GM10248 (cell line): ENCODE measurements around the gene RPUSD1.
"Not testable (repeated sequence)": the region's sequence is repeated elsewhere in the genome, so short reads cannot be mapped to it uniquely, and the experiment has no call there.

Experiments used
- CTCF ChIA-PET: fragments of 300-600 bp; sonication (Branson Sonifier 250); formaldehyde crosslinking; extraction: SDS; loops from one replicate; lab custom pipeline; 2021; ENCODE audit warnings: antibody characterized with exemption; lab: Yijun Ruan, JAX
- POLR2A ChIA-PET: fragments of 350-650 bp; sonication (Branson Sonifier 250); formaldehyde crosslinking; extraction: SDS; loops from one replicate; lab custom pipeline; 2020; ENCODE audit warnings: antibody characterized with exemption; lab: Yijun Ruan, JAX
- DNase-seq: peaks from one replicate; pipeline ENCODE4 v3.0.0; 2012; ENCODE audit errors: extremely low spot score
- TF ChIP-seq, protein P1 (sequence below): IDR thresholded peaks from 2 replicates; pipeline ENCODE4 v1.5.1; 2012; ENCODE audit warnings: mild to moderate bottlenecking, low read depth; ENCODE audit errors: extremely low read depth, missing control alignments, control extremely low read depth

Gene RPUSD1

DNA sequence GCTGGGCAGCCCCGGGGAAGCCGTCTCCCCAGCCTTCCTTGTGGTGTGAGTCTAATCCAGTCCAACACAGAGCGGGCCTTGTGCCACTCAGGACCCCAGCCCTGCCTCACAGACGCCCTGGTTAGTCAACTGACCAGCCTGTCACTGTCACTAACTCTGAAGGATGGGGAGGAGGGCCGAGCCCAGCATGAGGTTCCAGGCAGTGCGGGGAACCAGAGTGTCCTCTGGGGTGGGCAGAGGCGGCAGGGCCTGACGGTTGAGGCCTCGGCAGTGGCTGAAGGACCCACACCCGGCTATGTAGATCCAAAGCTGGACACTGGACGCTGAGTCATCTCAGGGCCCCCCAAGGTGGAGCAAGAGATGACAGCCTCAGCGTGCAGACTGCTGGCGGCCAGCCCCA is 8.6 kb downstream of the RPUSD1 start:
- DNase-seq = no peak
- POLR2A ChIA-PET = no interaction called here
- CTCF ChIA-PET = interaction anchor here (9.6 kb wide), 1 partner anchor 66 kb away, joined by 169 read pairs; the partner anchor contains the start of gene METRN
- TF ChIP-seq, protein P1, sequence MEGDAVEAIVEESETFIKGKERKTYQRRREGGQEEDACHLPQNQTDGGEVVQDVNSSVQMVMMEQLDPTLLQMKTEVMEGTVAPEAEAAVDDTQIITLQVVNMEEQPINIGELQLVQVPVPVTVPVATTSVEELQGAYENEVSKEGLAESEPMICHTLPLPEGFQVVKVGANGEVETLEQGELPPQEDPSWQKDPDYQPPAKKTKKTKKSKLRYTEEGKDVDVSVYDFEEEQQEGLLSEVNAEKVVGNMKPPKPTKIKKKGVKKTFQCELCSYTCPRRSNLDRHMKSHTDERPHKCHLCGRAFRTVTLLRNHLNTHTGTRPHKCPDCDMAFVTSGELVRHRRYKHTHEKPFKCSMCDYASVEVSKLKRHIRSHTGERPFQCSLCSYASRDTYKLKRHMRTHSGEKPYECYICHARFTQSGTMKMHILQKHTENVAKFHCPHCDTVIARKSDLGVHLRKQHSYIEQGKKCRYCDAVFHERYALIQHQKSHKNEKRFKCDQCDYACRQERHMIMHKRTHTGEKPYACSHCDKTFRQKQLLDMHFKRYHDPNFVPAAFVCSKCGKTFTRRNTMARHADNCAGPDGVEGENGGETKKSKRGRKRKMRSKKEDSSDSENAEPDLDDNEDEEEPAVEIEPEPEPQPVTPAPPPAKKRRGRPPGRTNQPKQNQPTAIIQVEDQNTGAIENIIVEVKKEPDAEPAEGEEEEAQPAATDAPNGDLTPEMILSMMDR = no peak

DNA sequence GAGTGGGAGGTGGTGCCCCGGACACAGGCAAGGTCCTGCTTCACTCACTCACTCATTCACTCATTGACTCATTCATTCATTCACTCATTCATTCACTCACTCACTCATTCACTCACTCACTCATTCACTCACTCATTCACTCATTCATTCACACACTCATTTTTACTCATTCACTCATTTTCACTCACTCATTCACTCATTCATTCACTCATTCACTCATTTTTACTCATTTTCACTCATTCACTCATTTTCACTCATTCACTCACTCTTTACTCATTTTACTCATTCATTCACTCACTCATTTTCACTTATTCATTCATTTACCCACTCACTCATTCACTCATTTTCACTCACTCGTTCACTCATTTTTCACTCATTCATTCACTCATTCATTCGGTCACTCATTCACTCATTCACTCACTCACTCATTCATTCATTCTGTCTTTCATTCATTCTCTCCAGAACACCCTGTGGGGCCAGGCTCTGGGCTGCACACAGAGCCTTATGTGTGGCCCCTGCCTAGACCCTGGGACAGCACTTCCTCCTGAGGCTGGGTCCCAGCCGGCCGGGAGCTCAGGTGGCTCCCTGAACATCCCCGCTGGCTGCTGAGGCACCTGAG is 9.2 kb downstream of the RPUSD1 start:
- TF ChIP-seq, protein P1 = no peak
- ChIA-PET POLR2A (no interaction called here), CTCF (interaction anchor here (1.5 kb wide), 1 partner anchor 67 kb away, joined by 4 read pairs; no protein-coding TSS in a partner anchor)
- DNase-seq = no peak

DNA sequence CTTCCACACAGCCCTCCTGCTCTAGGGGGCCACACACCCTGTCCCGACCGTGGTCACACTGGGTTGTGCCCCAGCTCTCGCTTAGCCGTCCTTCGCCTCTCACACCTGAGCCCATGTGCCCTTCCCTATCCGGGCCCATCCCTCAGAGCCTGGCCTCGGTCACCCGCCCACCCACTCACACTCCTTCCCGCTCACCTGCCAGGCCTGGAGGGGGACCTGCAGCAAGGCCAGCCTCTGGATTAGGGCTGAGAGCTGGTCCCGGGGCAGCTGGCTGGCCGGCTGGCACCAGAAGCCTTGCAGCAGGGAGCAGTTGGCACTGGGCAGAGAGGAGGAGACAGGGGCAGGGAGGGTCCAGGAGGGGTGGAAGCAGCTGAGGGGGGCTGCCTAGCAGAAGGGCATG is 9.7 kb downstream of the RPUSD1 start:
- TF ChIP-seq, protein P1 = no peak
- ChIA-PET CTCF (interaction anchor here (1.5 kb wide), 1 partner anchor 66 kb away, joined by 4 read pairs; no protein-coding TSS in a partner anchor), POLR2A (no interaction called here)
- no peak for DNase-seq

DNA sequence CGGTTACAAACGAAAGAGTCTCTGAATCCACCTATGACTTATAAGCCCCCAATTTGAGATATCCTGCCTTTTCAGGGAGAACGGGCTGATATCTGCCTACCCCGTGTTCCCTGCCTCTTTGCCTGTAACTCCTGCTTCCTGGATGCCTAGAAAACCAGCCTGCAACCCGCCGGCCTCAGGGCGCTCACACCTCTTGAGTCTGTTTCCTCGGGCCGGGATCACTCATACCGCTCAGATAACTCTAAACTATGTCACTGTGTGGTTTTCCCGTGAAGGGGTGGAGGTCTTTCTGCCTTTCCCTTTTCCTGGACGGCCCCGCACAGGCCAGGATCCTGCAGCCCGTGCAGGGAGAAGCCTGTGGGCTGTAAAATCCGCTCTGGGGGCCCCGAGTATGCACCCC is 10.4 kb downstream of the RPUSD1 start:
- DNase-seq = no peak
- POLR2A ChIA-PET = no interaction called here
- TF ChIP-seq, protein P1 = no peak
- CTCF ChIA-PET = interaction anchor here (1.5 kb wide), 1 partner anchor 65 kb away, joined by 4 read pairs; no protein-coding TSS in a partner anchor

DNA sequence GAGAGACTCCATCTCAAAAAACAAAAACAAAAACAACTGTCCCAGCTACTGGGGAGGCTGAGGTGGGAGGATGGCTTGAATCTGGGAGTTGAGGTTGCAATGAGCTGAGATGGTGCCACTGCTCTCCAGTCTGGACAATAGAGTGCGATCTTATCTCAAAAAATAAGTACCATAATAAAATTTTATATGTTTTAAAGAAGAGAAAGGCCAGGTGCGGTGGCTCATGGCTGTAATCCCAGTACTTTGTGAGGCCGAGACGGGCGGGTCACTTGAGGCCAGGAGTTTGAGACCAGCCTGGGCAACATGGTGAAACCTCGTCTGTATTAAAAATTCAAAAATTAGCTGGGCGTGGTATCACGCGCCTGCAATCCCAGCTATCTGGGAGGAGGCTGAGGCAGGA is 11.4 kb downstream of the RPUSD1 start:
- DNase-seq = no peak
- ChIA-PET CTCF (interaction anchor here (1.2 to 1.4 kb wide), 3 partner anchors 9 to 35 kb away, joined by 3 to 6 read pairs (median 4); no protein-coding TSS in a partner anchor), POLR2A (no interaction called here)
- TF ChIP-seq, protein P1 = no peak

DNA sequence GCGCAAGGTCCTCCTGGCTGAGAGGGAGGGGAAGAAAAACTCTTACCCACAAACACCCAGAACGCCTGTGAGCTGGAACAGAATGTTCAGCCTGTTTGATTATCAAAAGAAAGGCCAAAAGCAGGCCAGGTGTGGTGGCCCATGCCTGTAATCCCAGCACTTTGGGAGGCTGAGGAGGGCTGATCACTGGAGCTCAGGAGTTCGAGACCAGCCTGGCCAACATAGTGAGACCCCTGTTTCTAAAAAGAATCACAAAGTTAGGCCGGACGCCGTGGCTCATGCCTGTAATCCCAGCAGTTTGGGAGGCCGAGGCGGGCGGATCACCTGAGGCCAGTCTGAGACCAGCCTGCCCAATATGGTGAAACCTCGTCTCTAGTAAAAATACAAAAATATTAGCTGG is 11.9 kb downstream of the RPUSD1 start:
- CTCF ChIA-PET = interaction anchor here (1.2 to 1.4 kb wide), 3 partner anchors 9 to 35 kb away, joined by 3 to 6 read pairs (median 4); no protein-coding TSS in a partner anchor
- POLR2A ChIA-PET, DNase-seq: not testable (repeated sequence)

DNA sequence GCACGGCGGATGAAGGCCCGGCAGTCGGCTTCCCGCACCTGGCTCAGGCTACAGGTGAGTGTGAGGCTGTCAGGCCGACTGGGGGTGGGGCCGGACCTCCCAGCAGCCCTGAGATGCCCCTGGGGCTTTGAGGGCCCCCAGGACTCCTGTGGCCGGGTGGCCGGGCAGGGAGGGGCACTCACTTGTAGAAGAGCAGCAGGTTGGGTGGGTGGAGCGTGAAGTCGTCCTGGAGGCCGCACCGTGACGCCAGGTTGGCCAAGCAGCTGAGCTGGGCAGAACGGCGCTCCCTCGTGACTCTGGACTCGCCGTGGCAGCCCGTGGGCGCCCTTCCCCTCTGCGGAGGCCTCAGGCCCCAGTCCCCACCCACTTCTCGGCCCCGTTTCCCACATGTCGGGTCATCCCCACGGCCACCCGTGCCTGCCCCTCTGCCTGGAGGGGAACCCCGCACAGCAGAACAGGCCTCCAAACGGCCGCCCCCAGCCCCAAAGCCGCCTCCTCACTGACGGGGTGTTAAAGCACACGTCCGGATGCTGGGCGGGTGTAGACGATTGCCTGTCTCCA is 12.9 kb downstream of the RPUSD1 start:
- no peak for DNase-seq
- POLR2A ChIA-PET = no interaction called here
- TF ChIP-seq, protein P1 = no peak
- CTCF ChIA-PET = no interaction called here
